Thymus (tissue), 11 donors: Measurements from ENCODE around the gene MED26. TPM values are rescaled to one million over a fixed set of nuclear protein-coding genes. Genes with fewer than 3 reads are reported as not detected.

ENCODE experiments used
- DNase-seq, 9 donors: peaks; one replicate each; pipeline ENCODE4 v3.0.0-alpha.2; 2013; ENCODE audit warnings: low spot score in 9 of 9, low read depth in 6 of 9, missing footprints in 1 of 9
- H3K27ac ChIP-seq, 2 donors: one replicate each; pipeline ENCODE4 v1.5.1; 2013; ENCODE audit warnings: control low read depth in 1 of 2, low read depth in 1 of 2, low read length in 1 of 2, mild to moderate bottlenecking in 1 of 2, moderate library complexity in 1 of 2
- H3K27me3 ChIP-seq, 2 donors: one replicate each; pipeline ENCODE4 v1.5.1; 2013; ENCODE audit warnings: low read length in 1 of 2; ENCODE audit not compliant: control insufficient read depth in 2 of 2, insufficient read depth in 1 of 2
- H3K36me3 ChIP-seq, 2 donors: one replicate each; pipeline ENCODE4 v1.5.1; 2013; ENCODE audit warnings: low read length in 1 of 2, mild to moderate bottlenecking in 1 of 2, moderate library complexity in 1 of 2; ENCODE audit not compliant: control insufficient read depth in 2 of 2, insufficient read depth in 2 of 2
- H3K4me1 ChIP-seq, 2 donors: one replicate each; pipeline ENCODE4 v1.5.1; 2013; ENCODE audit warnings: low read length in 2 of 2; ENCODE audit not compliant: control insufficient read depth in 2 of 2, insufficient read depth in 2 of 2
- H3K4me3 ChIP-seq, 2 donors: one replicate each; pipeline ENCODE4 v1.5.1; 2013; ENCODE audit warnings: low read length in 2 of 2, control low read depth in 1 of 2, mild to moderate bottlenecking in 1 of 2
- H3K9me3 ChIP-seq, 2 donors: one replicate each; pipeline ENCODE4 v1.5.1; 2013; ENCODE audit warnings: low read length in 1 of 2, mild to moderate bottlenecking in 1 of 2; ENCODE audit not compliant: control insufficient read depth in 2 of 2, insufficient read depth in 1 of 2
- WGBS: extraction: QIAGEN DNeasy Blood & Tissue Kit; methylation state at CpG from one replicate; pipeline ENCODE4 v1.1.7; 2013; 5-methylcytosine and 5-hydroxymethylcytosine counted together
- polyA plus RNA-seq: library from polyadenylated mRNA; stranded (reverse); fragments of 200-250 nt; gene quantifications from one replicate; pipeline ENCODE4 v1.2.3, GENCODE V29; 2013
- total RNA-seq: library from RNA; stranded (reverse); fragments of 120-200 nt; gene quantifications from one replicate; pipeline ENCODE4 v1.2.4, GENCODE V29; 2013
- donor health status: healthy.

MED26 gene
- total and polyA plus RNA-seq, 2 donors: 6.2 to 8.1 TPM

GRCh38 chr19:16572332-16573211 is 55.4 kb downstream of the MED26 start, which contains the start of gene SLC35E1:
Gene SLC35E1, minus strand, starts transcription at chr19:16572415. Its CDS starts 51 bp downstream, at chr19:16572364.
- Histone ChIP-seq H3K36me3 (peaks cover 44 to 60% of the 10 kb centered on the region in 2 donors), H3K27me3 (no peaks in the 10 kb centered on the region), H3K4me3 (peak within 1 kb of the TSS; percentile 88 to 98), H3K4me1 (peaks cover 31 to 47% of the 10 kb centered on the region in 2 donors), H3K27ac (peak within 1 kb of the TSS; percentile 89 to 90), H3K9me3 (peaks cover 0 to 3% of the 10 kb centered on the region in 2 donors)
- DNase-seq: peak; percentile 69 to 94 (median 86)
- WGBS: under 1% methylated on average over 83 of the region's 83 CpGs

DNA sequence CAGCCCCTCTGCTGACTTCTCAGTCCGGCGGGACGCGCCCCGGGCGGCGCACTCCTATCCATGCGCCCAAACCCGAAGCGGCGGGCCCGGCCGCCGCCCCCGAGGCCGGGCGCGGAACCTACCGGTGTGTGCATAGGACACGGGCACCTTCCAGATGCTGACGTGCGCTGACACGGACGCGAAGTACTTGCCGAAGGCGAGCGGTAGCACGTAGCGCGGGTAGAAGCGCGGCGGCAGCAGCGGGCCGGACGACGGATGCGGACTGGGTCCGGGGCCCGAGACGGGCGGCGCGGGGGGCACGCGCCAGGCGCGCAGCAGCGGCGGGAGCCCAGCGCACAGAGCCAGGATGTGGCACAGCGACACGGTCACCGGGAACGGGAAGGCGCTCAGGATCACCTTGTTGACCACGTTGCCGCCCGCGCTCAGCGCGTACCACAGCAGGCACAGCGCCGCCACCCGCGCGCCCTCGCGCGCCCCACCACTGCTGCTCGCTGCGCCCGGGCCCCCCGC is 56.1 kb downstream of the MED26 start:
- H3K4me1 ChIP-seq: peaks cover 34 to 54% of the 10 kb centered on the region in 2 donors
- no peaks in the 10 kb centered on the region for H3K27me3 ChIP-seq
- peaks cover 0 to 3% of the 10 kb centered on the region in 2 donors for H3K9me3 ChIP-seq
- DNase-seq: peak in 1 of 9 donors; percentile 44
- peaks cover 37 to 62% of the 10 kb centered on the region in 2 donors for H3K36me3 ChIP-seq
- peak overlapping the region; percentile 52 to 88 for H3K4me3 ChIP-seq
- peak overlapping the region in 1 of 2 donors; percentile 58 for H3K27ac ChIP-seq
- WGBS: under 1% methylated on average over 75 of the region's 75 CpGs

GRCh38 chr19:16571283-16571682 is 56.7 kb downstream of the MED26 start:
- DNase-seq: no peak
- WGBS: 16% methylated on average over 6 of the region's 6 CpGs
- Histone ChIP-seq H3K4me1 (peaks cover 40 to 59% of the 10 kb centered on the region in 2 donors), H3K9me3 (peaks cover 0 to 3% of the 10 kb centered on the region in 2 donors), H3K4me3 (peak overlapping the region; percentile 52 to 88), H3K27me3 (no peaks in the 10 kb centered on the region), H3K27ac (no peak overlapping the region), H3K36me3 (peaks cover 31 to 60% of the 10 kb centered on the region in 2 donors)

DNA sequence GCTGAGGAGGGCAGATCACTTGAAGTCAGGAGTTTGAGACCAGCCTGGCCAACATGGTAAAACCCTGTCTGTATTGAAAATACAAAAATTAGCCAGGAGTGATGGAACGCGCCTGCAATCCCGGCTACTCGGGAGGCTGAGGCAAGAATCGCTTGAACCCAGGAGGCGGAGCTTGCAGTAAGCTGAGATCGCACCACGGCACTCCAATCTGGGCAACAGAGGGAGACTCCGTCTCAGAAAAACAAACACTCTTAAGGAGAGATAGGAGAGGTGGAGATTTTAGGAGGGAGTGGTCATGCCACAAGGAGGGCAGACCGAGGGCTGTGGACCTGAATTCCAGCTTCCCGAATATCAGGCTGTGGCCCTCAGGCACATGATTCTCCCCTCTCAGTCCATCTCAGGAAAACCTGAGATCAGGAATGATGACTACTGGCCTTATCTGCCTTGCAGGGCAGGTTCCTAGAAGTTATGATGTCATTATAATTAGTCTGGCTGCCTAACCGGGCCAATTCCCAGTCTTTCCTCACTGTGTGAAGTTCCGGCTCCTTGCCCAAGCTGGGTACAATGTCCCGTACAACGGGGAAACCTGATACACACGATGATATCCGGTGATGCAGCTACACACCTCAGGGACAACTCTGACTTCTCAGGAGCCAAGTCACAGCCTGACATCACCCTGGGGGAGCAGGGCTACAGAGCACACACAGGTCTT is 58.2 kb downstream of the MED26 start:
- Histone ChIP-seq H3K4me1 (peaks cover 43 to 68% of the 10 kb centered on the region in 2 donors), H3K4me3 (no peak overlapping the region), H3K9me3 (peaks cover 0 to 3% of the 10 kb centered on the region in 2 donors), H3K27me3 (no peaks in the 10 kb centered on the region), H3K27ac (no peak overlapping the region), H3K36me3 (peaks cover 22 to 51% of the 10 kb centered on the region in 2 donors)
- no peak for DNase-seq
- whole genome bisulfite sequencing: 96% methylated on average over 17 of the region's 17 CpGs

- Histone ChIP-seq H3K27me3 (no peaks in the 10 kb centered on the region), H3K4me3 (no peak overlapping the region), H3K36me3 (peaks cover 42 to 70% of the 10 kb centered on the region in 2 donors), H3K4me1 (peaks cover 22 to 48% of the 10 kb centered on the region in 2 donors), H3K27ac (peak overlapping the region; percentile 93 to 99), H3K9me3 (peaks cover 0 to 3% of the 10 kb centered on the region in 2 donors)
- no peak for DNase-seq
- 98% methylated on average over 5 of the region's 5 CpGs for WGBS
These were observed 61.3 kb downstream of the MED26 start for GRCh38 chr19:16566702-16567101.

DNA sequence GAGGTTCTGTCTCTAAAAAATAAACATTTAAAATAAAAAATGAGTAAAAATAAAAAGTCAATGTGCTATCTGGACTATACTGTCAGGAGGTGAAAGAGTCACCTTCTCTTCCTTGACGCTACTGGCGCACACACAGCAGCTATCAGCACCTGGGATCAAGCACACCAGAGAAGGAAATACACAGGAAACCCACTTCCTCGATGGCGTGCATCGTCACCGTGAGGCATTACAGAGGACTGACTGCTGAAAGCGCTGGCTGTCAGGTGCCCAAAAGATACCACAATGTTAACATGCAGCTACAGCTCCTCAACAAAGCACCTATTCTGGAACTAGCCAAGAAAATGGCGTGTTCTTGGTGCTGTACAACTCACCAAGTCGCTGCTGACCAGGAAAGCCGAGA is 61.8 kb downstream of the MED26 start:
- Histone ChIP-seq H3K27ac (peak overlapping the region; percentile 93 to 99), H3K36me3 (peaks cover 48 to 75% of the 10 kb centered on the region in 2 donors), H3K4me1 (peaks cover 16 to 43% of the 10 kb centered on the region in 2 donors), H3K9me3 (peaks cover 0 to 3% of the 10 kb centered on the region in 2 donors), H3K4me3 (peak overlapping the region in 1 of 2 donors; percentile 16), H3K27me3 (no peaks in the 10 kb centered on the region)
- WGBS: 3% methylated on average over 10 of the region's 10 CpGs
- DNase-seq: peak; percentile 79 to 97 (median 91)

DNA sequence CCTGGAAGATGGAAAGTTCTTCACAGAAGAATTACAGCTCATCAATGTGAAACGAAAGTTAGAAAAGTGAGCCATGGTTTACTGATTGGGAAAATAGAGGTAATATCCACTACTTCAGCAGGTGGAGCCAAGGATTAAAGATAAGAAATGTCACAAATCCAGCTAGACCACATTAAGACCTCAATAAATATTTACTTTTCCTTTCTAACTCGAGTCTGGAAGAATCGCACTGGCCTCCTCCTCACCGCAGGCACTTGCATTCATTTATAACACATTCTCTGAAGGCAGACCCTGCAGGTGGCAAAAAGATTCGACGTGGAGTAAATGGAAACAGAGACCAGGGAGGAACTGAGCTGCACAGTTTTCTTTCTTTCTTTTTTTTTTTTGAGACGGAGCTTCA is 63.2 kb downstream of the MED26 start:
- H3K9me3 ChIP-seq: peaks cover 0 to 3% of the 10 kb centered on the region in 2 donors
- peaks cover 52 to 78% of the 10 kb centered on the region in 2 donors for H3K36me3 ChIP-seq
- 91% methylated on average over 7 of the region's 7 CpGs for WGBS
- H3K4me1 ChIP-seq: peaks cover 13 to 31% of the 10 kb centered on the region in 2 donors
- DNase-seq: no peak
- H3K27me3 ChIP-seq: no peaks in the 10 kb centered on the region
- peak overlapping the region in 1 of 2 donors; percentile 46 for H3K27ac ChIP-seq
- no peak overlapping the region for H3K4me3 ChIP-seq

DNA sequence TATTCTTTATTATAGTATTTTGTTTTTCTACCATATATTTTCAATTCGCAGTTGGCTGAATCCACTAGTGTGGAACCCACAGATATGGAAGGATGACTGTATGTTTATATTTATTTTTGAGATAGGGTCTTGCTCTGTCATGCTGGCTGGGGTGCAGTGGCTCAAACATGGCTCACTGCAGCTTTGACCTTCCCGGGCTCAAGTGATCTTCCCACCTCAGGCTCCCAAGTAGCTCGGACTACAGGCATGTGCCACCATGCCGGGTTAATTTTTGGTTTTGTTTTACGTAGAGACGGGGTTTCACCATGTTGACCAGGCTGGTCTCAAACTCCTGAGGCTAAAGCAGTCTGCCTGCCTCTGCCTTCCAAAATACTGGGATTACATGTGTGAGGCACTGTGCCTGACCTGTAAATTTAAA is 65.4 kb downstream of the MED26 start:
- WGBS: 98% methylated on average over 6 of the region's 6 CpGs
- DNase-seq: no peak
- Histone ChIP-seq H3K4me1 (peaks cover 13 to 27% of the 10 kb centered on the region in 2 donors), H3K4me3 (no peak overlapping the region), H3K9me3 (no peaks in the 10 kb centered on the region), H3K27ac (no peak overlapping the region), H3K36me3 (peaks cover 42 to 70% of the 10 kb centered on the region in 2 donors), H3K27me3 (no peaks in the 10 kb centered on the region)
